ENCODE results near the gene TMEM181. TPM values are rescaled to one million over a fixed set of nuclear protein-coding genes. Genes with fewer than 3 reads are reported as not detected.
A peak's percentile ranks its signal among the peaks of the same experiment; 100 is the strongest.
"Not testable (repeated sequence)": the region's sequence is repeated elsewhere in the genome, so short reads cannot be mapped to it uniquely, and the experiment has no call there.

TMEM181 gene
- total RNA-seq (2014; rRNA removed; shearing (Covaris generic)): 28.4 and 41.3 TPM in 2 replicates

- peak within 1 kb of the TSS; percentile 78 for H3K27ac ChIP-seq
- H3K4me1 ChIP-seq (replicated peaks): peaks cover 26% of the 10 kb centered on the region
- peak; percentile 82 to 84 for DNase-seq (ENCODE audit: low read depth in 1 of 2, low spot score in 2 of 2)
- H3K4me3 ChIP-seq: peak within 1 kb of the TSS; percentile 97
- H3K36me3 ChIP-seq: peaks cover 14% of the 10 kb centered on the region
- peaks cover 5% of the 10 kb centered on the region for H3K9me3 ChIP-seq (replicated peaks)
- no peaks in the 10 kb centered on the region for H3K27me3 ChIP-seq (replicated peaks)
These were observed at the start of gene TMEM181 for GRCh38 chr6:158559895-158560835. Gene TMEM181, plus strand, starts transcription at chr6:158560091. Its CDS starts 134 bp downstream, at chr6:158560225.

- no peak for DNase-seq (ENCODE audit: low read depth in 1 of 2, low spot score in 2 of 2)
- Histone ChIP-seq H3K36me3 (no peaks in the 10 kb centered on the region), H3K4me3 (no peak overlapping the region), H3K4me1 (replicated peaks) (peaks cover 6% of the 10 kb centered on the region), H3K27me3 (replicated peaks) (no peaks in the 10 kb centered on the region), H3K9me3 (replicated peaks) (no peaks in the 10 kb centered on the region), H3K27ac (no peak overlapping the region)
These were observed 47.1 kb upstream of the TMEM181 start for GRCh38 chr6:158512809-158513208.

- H3K4me3 ChIP-seq: no peak overlapping the region
- H3K4me1 ChIP-seq (replicated peaks): peaks cover 12% of the 10 kb centered on the region
- no peak overlapping the region for H3K27ac ChIP-seq
- H3K36me3 ChIP-seq: no peaks in the 10 kb centered on the region
- no peaks in the 10 kb centered on the region for H3K9me3 ChIP-seq (replicated peaks)
- no peaks in the 10 kb centered on the region for H3K27me3 ChIP-seq (replicated peaks)
- DNase-seq (ENCODE audit: low read depth in 1 of 2, low spot score in 2 of 2): peak in 1 of 2 experiments; percentile 12
These were observed 45.7 kb upstream of the TMEM181 start for GRCh38 chr6:158514176-158514575.

GRCh38 chr6:158514991-158515390 is 44.9 kb upstream of the TMEM181 start:
- Histone ChIP-seq H3K27ac (no peak overlapping the region), H3K4me1 (replicated peaks) (peaks cover 12% of the 10 kb centered on the region), H3K9me3 (replicated peaks) (no peaks in the 10 kb centered on the region), H3K36me3 (no peaks in the 10 kb centered on the region), H3K4me3 (no peak overlapping the region), H3K27me3 (replicated peaks) (no peaks in the 10 kb centered on the region)
- peak in 1 of 2 experiments; percentile 33 for DNase-seq (ENCODE audit: low read depth in 1 of 2, low spot score in 2 of 2)

- Histone ChIP-seq H3K4me1 (replicated peaks) (peaks cover 12% of the 10 kb centered on the region), H3K27me3 (replicated peaks) (no peaks in the 10 kb centered on the region), H3K9me3 (replicated peaks) (no peaks in the 10 kb centered on the region), H3K36me3 (no peaks in the 10 kb centered on the region), H3K4me3 (no peak overlapping the region), H3K27ac (no peak overlapping the region)
- peak in 1 of 2 experiments; percentile 28 for DNase-seq (ENCODE audit: low read depth in 1 of 2, low spot score in 2 of 2)
These were observed 43.8 kb upstream of the TMEM181 start for GRCh38 chr6:158516098-158516497.

- Histone ChIP-seq H3K4me3 (no peak overlapping the region), H3K4me1 (replicated peaks) (peaks cover 12% of the 10 kb centered on the region), H3K27ac (no peak overlapping the region), H3K27me3 (replicated peaks) (no peaks in the 10 kb centered on the region), H3K9me3 (replicated peaks) (no peaks in the 10 kb centered on the region), H3K36me3 (no peaks in the 10 kb centered on the region)
- no peak for DNase-seq (ENCODE audit: low read depth in 1 of 2, low spot score in 2 of 2)
These were observed 42.9 kb upstream of the TMEM181 start for GRCh38 chr6:158517038-158517437.

- Histone ChIP-seq H3K4me1 (replicated peaks) (peaks cover 12% of the 10 kb centered on the region), H3K9me3 (replicated peaks) (no peaks in the 10 kb centered on the region), H3K27me3 (replicated peaks) (no peaks in the 10 kb centered on the region), H3K27ac (no peak overlapping the region), H3K4me3 (no peak overlapping the region), H3K36me3 (no peaks in the 10 kb centered on the region)
- no peak for DNase-seq (ENCODE audit: low read depth in 1 of 2, low spot score in 2 of 2)
These were observed 42.3 kb upstream of the TMEM181 start for GRCh38 chr6:158517581-158517980.

- H3K4me3 ChIP-seq: peak overlapping the region; percentile 29
- H3K27ac ChIP-seq: no peak overlapping the region
- H3K4me1 ChIP-seq (replicated peaks): peaks cover 12% of the 10 kb centered on the region
- H3K27me3 ChIP-seq (replicated peaks): no peaks in the 10 kb centered on the region
- no peaks in the 10 kb centered on the region for H3K36me3 ChIP-seq
- DNase-seq (ENCODE audit: low read depth in 1 of 2, low spot score in 2 of 2): peak; percentile 79 to 80
- no peaks in the 10 kb centered on the region for H3K9me3 ChIP-seq (replicated peaks)
These were observed 41.4 kb upstream of the TMEM181 start for GRCh38 chr6:158518191-158519127.

GRCh38 chr6:158519300-158519699 is 40.6 kb upstream of the TMEM181 start:
- DNase-seq (ENCODE audit: low read depth in 1 of 2, low spot score in 2 of 2): no peak
- H3K9me3 ChIP-seq (replicated peaks): no peaks in the 10 kb centered on the region
- no peaks in the 10 kb centered on the region for H3K27me3 ChIP-seq (replicated peaks)
- H3K27ac ChIP-seq: no peak overlapping the region
- H3K4me3 ChIP-seq: no peak overlapping the region
- H3K4me1 ChIP-seq (replicated peaks): peaks cover 12% of the 10 kb centered on the region
- no peaks in the 10 kb centered on the region for H3K36me3 ChIP-seq

GRCh38 chr6:158519761-158520160 is 40.1 kb upstream of the TMEM181 start:
- peak in 1 of 2 experiments; percentile 25 for DNase-seq (ENCODE audit: low read depth in 1 of 2, low spot score in 2 of 2)
- no peaks in the 10 kb centered on the region for H3K9me3 ChIP-seq (replicated peaks)
- H3K27ac ChIP-seq: no peak overlapping the region
- H3K4me1 ChIP-seq (replicated peaks): peaks cover 12% of the 10 kb centered on the region
- no peak overlapping the region for H3K4me3 ChIP-seq
- H3K36me3 ChIP-seq: no peaks in the 10 kb centered on the region
- H3K27me3 ChIP-seq (replicated peaks): no peaks in the 10 kb centered on the region

GRCh38 chr6:158520975-158521374 is 38.9 kb upstream of the TMEM181 start:
- H3K27me3 ChIP-seq (replicated peaks); H3K4me3 ChIP-seq; DNase-seq (ENCODE audit: low read depth in 1 of 2, low spot score in 2 of 2); H3K27ac ChIP-seq; H3K36me3 ChIP-seq; H3K9me3 ChIP-seq (replicated peaks): not testable (repeated sequence)
- peaks cover 12% of the 10 kb centered on the region for H3K4me1 ChIP-seq (replicated peaks)

GRCh38 chr6:158521759-158522158 is 38.1 kb upstream of the TMEM181 start:
- Histone ChIP-seq H3K27ac (no peak overlapping the region), H3K4me3 (no peak overlapping the region), H3K36me3 (no peaks in the 10 kb centered on the region), H3K27me3 (replicated peaks) (no peaks in the 10 kb centered on the region), H3K4me1 (replicated peaks) (peaks cover 12% of the 10 kb centered on the region), H3K9me3 (replicated peaks) (no peaks in the 10 kb centered on the region; the same call in 1 of the 2 replicates)
- DNase-seq (ENCODE audit: low read depth in 1 of 2, low spot score in 2 of 2): peak in 1 of 2 experiments; percentile 6

- H3K27ac ChIP-seq: no peak overlapping the region
- H3K27me3 ChIP-seq (replicated peaks): no peaks in the 10 kb centered on the region
- DNase-seq (ENCODE audit: low read depth in 1 of 2, low spot score in 2 of 2): no peak
- H3K36me3 ChIP-seq: no peaks in the 10 kb centered on the region
- H3K4me1 ChIP-seq (replicated peaks): peaks cover 7% of the 10 kb centered on the region
- peaks cover 3% of the 10 kb centered on the region; the same call in 1 of the 2 replicates for H3K9me3 ChIP-seq (replicated peaks)
- H3K4me3 ChIP-seq: no peak overlapping the region
These were observed 37.3 kb upstream of the TMEM181 start for GRCh38 chr6:158522616-158523015.

Measured in SJSA1 (cell line).